Measurements from ENCODE around the gene TCF21.
"Not testable (repeated sequence)": the region's sequence is repeated elsewhere in the genome, so short reads cannot be mapped to it uniquely, and the experiment has no call there.

Gene TCF21

DNA sequence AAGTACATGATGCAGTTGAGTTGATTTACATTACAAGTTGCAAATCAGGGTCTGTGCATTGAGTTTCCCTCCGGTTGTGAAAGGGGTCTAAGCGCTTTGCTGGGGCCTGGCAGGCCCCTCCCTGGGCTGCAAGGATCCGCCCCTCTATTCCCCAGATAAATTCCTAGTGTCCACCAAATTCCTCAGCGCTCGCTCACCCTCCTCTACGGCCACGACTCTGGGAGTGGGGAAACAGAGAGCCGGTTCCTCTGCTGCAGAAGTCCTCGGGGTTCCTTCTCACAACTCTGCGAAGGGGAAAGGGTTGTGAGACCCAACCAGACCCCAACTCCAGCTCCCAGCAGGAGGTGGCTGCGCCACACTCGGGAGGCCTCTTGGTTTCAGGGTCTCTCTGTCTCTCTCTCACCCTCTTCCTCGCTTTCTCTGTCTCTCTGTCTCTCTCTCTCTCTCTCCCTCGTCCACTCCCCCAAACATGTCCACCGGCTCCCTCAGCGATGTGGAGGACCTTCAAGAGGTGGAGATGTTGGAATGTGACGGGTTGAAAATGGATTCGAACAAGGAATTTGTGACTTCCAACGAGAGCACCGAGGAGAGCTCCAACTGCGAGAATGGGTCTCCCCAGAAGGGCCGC lies at the start of gene TCF21:
TCF21 (plus strand) TSS at position 185 of the 628 bp plus-strand sequence; CDS start at position 470, 285 bp downstream.
- DNase-seq (ENCODE audit: low spot score), result no peak

DNA sequence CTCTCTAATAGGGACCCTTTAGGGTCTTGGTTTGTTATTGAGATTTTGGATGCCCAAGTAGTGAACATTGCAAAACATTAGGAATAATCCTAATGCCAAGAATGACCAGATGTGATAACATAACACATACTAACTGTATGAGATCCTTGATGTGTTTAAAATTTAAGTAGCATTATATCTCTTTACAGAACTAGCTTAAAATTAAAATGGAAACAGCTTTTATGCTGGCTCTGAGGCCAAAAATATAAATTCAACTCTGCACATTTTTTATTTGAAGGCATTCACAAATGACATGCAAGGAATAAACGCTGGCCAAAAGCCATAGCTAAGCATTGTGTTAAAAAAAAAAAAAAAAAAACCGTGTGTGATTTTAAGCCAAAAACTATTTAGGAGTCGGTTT lies 47.7 kb upstream of the TCF21 start:
- DNase-seq (ENCODE audit: low spot score), result no peak

GRCh38 chr6:133843098-133843497 lies 45.8 kb upstream of the TCF21 start:
- DNase-seq (ENCODE audit: low spot score), result no peak

DNA sequence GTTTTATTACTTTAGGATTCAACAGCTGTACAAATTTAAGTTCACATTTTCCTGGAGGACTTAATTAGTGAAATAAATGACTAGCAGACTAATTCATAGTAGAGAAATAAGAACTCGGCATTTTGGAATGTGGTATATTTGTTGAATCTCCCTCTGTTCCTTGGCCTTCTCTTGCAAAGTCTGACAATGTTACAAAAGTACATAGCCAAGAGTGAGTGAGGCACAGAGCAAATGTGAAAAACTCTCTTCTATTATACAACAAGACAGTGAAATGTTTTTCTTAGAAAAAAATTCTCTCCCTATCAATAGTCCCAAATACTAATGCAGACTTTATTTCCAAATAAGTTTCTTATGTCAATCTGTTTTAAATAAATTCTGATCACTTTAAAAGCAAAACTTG lies 44.2 kb upstream of the TCF21 start:
- no peak for DNase-seq (ENCODE audit: low spot score)

DNA sequence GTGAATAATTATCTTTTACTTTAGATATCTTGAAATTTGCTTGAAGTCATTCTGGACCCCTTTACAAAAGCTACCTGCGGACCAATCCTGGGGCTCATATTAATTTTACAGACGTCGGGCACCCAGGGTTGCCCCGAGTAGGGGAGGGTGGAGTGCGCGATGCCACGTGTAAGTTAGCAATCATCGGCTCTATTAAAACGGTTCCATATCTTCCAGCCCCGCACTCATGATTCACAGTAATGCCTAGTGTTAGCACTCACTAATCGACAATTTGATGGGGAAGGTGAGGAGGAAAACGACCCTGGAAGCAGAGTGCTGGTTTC lies 34.9 kb upstream of the TCF21 start:
- no peak for DNase-seq (ENCODE audit: low spot score)

GRCh38 chr6:133854364-133855275 lies 34.3 kb upstream of the TCF21 start:
- no peak for DNase-seq (ENCODE audit: low spot score)

DNA sequence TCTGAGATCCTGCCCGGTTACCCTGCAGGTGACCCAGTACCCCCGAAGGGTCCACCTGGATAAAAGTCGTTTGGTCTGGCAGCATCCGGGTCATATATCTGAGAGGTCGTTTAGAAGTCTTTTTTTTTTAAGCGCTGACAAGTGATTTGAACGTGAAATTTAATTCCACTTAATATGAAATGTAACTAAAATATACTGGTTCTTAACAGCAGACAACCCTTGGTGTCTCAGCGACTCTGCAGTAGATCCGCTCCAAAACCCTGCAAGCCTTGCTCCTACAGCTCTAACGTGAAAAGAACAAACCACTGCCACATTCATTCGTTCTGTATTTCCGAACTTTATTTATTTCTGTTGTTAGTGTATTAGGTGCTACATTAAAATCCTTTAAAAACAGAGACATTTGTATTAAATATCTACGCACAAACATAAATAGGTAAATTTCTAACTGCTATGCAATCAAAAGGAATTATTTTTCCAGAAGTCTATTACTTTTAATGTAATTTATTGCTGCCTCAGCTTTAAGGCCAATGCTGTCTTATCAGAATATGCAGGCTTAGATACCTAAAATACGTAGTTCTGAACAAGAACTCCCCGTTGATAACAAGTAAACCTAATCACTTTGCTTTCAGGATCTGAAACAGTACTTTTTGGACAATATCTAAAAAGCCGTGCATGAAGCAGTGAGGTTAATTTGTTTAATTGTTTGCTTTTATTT lies 33.5 kb upstream of the TCF21 start:
- no peak for DNase-seq (ENCODE audit: low spot score)

- no peak for DNase-seq (ENCODE audit: low spot score)
These were observed 32.9 kb upstream of the TCF21 start for GRCh38 chr6:133855991-133856370.

DNA sequence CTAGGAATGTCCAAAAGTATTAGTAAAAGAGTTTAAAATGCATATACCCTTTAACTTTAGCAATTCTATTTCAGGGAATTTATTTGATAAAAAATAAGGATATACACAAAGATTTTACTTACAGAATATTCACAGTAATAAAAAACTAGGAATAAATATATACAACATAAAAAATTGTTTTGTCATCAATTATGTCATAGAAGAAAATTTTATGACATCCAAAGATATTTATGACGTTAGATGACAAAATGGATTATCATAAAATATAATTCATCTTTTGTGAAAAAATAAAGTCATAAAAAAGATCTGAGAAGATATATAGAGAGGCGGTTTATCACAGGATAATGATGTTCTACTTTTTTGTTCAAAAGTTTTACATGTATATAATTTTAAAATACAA lies 32.0 kb upstream of the TCF21 start:
- DNase-seq (ENCODE audit: low spot score), result no peak

- no peak for DNase-seq (ENCODE audit: low spot score)
These were observed 31.2 kb upstream of the TCF21 start for GRCh38 chr6:133857696-133858095.

DNA sequence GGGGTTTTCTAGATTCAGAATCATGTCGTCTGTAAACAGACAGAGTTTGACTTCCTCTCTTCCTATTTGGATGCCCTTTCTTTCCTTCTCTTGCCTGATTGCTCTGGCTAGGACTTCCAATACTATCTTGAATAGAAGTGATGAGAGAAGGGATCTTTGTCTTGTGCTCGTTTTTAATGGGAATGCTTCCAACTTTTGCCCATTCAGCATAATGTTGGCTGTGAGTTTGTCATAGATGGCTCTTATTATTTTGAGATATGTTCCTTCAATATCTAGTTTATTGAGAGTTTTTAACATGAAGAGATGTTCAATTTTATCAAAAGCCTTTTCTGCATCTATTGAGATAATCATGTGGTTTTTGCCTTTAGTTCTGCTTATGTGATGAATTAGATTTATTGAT lies 27.6 kb upstream of the TCF21 start:
- DNase-seq (ENCODE audit: low spot score), result not testable (repeated sequence)

- DNase-seq (ENCODE audit: low spot score), result no peak
These were observed 25.7 kb upstream of the TCF21 start for GRCh38 chr6:133863228-133863627.

GRCh38 chr6:133865680-133866079 lies 23.2 kb upstream of the TCF21 start:
- DNase-seq (ENCODE audit: low spot score), result no peak

DNA sequence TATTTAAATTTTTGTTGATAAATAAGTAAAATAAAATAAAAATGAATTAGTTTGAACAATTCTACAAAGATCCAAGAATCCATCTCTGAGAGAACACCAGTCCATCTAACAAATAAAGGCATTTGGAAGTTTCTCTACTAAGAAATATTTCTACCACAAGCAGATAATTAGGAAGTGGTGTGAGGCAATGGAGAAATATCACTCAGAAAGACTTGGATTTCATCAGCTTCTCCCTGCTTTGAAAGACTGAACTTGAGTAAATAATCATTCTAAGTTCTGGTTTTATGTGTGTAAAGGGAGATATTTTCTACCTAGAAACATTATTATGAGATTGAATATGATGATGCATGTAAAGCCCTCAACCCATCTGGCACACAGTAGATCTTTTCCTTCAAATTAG lies 17.8 kb upstream of the TCF21 start:
- no peak for DNase-seq (ENCODE audit: low spot score)

GRCh38 chr6:133873538-133873937 lies 15.4 kb upstream of the TCF21 start:
- DNase-seq (ENCODE audit: low spot score), result no peak

- no peak for DNase-seq (ENCODE audit: low spot score)
These were observed 11.8 kb upstream of the TCF21 start for GRCh38 chr6:133877116-133877515.

DNA sequence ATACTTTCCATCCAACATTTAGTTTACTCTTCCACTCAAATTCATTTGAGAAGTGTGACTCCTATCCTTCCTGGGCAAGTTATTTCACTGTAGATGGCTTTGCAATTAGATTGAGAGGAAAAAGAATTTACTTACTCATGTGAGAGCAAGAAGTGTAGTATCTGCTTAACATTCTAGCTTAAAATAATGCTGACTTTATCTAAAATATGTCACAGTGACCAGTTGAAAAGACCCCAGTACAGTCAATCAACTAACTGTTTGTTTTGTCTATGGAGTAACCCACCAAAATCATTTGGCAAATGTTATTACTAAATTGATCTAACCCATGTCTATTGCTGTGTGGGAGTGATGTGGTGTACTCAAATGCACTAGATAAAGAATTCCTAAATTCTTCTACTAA lies 8.9 kb upstream of the TCF21 start:
- DNase-seq (ENCODE audit: low spot score), result no peak

GRCh38 chr6:133880896-133881295 lies 8.0 kb upstream of the TCF21 start:
- no peak for DNase-seq (ENCODE audit: low spot score)

DNA sequence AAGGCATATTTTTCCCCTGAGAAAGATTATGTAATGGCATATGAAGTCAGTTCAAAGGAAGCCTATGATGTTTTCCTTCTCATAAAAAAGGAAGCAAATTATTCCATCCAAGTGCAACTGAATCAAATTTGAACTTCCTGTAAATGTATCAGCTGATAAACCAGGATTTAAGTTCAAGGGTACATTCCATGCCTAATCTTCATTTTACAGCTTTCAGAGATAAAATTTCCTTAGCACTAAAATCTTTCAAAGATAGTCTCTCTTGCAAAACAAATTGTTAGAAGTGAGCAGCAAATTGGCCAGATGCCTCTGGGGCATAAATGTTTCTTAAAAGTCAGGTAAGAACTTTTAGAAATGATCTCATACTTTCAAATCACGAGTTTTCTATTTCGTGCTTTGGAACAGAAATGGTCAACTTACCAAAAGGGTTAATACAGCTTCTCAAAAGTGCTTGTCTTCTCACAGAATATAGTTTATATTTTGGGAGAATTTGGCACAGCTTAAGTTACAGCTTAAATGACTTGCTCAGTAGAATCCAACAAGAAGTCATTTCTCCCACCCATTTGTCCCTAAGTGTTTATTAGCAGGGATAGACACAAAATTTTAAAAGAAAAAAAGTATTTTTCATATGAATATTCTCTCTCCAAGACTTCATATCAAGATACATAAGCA lies 2.7 kb upstream of the TCF21 start:
- no peak for DNase-seq (ENCODE audit: low spot score)

DNA sequence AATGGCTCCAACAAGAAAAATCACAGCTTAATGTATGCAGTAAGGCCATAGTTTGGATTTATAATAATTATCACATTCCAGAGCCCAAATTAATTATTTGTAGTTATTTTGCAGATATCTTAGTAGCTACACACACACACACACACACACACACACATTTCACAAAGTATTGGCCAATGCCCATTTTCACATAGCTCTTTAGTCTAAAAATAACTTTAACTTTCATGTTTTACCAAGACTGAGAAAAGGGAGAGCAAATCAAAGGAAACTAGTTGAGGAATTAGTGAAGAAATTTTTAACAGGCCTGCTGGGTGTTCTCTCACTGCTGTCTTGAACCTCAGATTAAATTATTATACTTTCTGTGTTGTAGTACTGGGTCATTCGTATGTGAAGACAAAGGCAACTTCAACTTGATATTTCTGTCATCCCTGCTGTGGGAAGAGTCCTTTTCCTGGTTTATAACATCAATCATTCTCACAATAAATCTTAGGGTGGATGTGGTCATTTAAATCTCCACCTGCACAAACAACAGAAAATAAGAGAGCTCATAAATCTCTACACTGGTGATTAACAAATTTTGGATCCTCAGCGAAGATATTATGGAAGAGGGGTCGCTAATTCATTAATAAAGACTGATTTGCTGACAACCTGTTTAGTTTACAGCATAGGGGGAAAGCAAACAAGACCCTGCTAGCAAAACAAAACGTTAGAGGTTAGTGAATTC lies 1.6 kb upstream of the TCF21 start:
- no peak for DNase-seq (ENCODE audit: low spot score)

DNA sequence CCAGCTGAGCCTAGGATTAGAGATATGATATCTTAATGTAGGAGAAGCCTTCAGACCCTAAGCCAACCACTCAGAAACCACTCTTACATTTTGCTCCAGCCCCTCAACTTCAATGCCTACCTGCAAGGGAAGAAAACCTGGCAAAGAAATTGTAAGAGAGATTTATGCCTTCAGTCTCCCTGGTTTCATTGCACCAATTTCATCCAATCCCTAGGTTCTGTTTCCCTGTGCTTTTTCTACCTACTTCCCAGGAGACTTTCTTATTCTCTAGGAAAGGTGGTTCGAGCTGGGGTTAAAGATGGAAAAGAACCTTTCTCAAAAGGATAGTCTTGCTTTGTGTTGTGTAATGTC lies 1.1 kb upstream of the TCF21 start:
- no peak for DNase-seq (ENCODE audit: low spot score)

Data from left forelimb (tissue), 1 donor.